Glutamatergic neuron (in vitro differentiated cells): ENCODE data around the gene MYO18B. TPM values are rescaled to one million over a fixed set of nuclear protein-coding genes. Genes with fewer than 3 reads are reported as not detected.

Source experiments
- DNase-seq: peaks from one replicate; pipeline ENCODE4 v3.0.0; 2022
- H3K27ac Mint-ChIP-seq: one replicate; pipeline ENCODE4 v1.8.0; 2020; ENCODE audit warnings: mild to moderate bottlenecking, mixed read lengths, inconsistent platforms; ENCODE audit not compliant: unreplicated experiment
- H3K27me3 Mint-ChIP-seq: one replicate; pipeline ENCODE4 v1.8.0; 2020; ENCODE audit warnings: mild to moderate bottlenecking, moderate library complexity, mixed read lengths, inconsistent platforms; ENCODE audit not compliant: unreplicated experiment
- H3K36me3 Mint-ChIP-seq: one replicate; pipeline ENCODE4 v1.8.0; 2020; ENCODE audit warnings: mild to moderate bottlenecking, mixed read lengths, inconsistent platforms; ENCODE audit not compliant: unreplicated experiment
- H3K4me1 Mint-ChIP-seq: one replicate; pipeline ENCODE4 v1.8.0; 2020; ENCODE audit warnings: mild to moderate bottlenecking, low read depth, mixed read lengths, inconsistent platforms; ENCODE audit not compliant: unreplicated experiment
- H3K4me3 Mint-ChIP-seq: one replicate; pipeline ENCODE4 v1.8.0; 2020; ENCODE audit warnings: mild to moderate bottlenecking, mixed read lengths, inconsistent platforms; ENCODE audit not compliant: unreplicated experiment
- H3K9me3 Mint-ChIP-seq: one replicate; pipeline ENCODE4 v1.8.0; 2020; ENCODE audit warnings: mild to moderate bottlenecking, moderate library complexity, mixed read lengths, inconsistent platforms; ENCODE audit not compliant: unreplicated experiment
- CTCF ChIP-seq: fragments of 200-600 bp; sonication (generic); IDR thresholded peaks from one replicate; pipeline ENCODE4 v1.5.0; 2021; ENCODE audit not compliant: partially characterized antibody, unreplicated experiment
- total RNA-seq: library from RNA; stranded (reverse); fragmentation: NEBNext Ultra II Directional; extraction: Animal tissue kit (Norgen Biotek cat#: 25700); gene quantifications from one replicate; pipeline ENCODE4 v1.2.1, GENCODE V29; 2021; ENCODE audit not compliant: unreplicated experiment

The MYO18B gene
- total RNA-seq, 1 donor from 2014 or later: 0.25 TPM

DNA sequence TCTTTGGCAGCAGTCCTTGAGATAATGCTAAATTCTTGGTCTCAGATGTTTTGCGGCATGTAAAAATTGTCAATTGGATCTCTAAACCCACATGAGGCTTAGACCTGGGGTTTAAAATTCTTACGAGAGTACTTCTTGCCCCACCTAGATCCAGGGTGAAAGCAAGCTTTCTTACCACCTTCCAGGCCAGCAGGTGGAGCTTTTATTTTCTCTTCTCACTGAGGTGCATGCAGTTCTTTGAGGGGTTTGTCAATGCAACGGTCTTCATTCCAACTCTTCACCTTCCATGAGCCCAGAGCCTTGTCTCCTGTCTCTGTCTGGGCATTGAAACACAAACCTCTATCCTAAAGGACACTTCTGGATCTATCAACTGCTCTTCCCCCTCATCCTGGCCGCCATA lies 154.1 kb downstream of the MYO18B start:
- DNase-seq: no peak
- no peak for TF ChIP-seq CTCF
- Mint-ChIP-seq H3K4me1 (peaks cover 6% of the 10 kb centered on the region), H3K27me3 (peaks cover 4% of the 10 kb centered on the region), H3K27ac (no peak overlapping the region), H3K4me3 (no peak overlapping the region), H3K9me3 (no peaks in the 10 kb centered on the region), H3K36me3 (no peaks in the 10 kb centered on the region)

DNA sequence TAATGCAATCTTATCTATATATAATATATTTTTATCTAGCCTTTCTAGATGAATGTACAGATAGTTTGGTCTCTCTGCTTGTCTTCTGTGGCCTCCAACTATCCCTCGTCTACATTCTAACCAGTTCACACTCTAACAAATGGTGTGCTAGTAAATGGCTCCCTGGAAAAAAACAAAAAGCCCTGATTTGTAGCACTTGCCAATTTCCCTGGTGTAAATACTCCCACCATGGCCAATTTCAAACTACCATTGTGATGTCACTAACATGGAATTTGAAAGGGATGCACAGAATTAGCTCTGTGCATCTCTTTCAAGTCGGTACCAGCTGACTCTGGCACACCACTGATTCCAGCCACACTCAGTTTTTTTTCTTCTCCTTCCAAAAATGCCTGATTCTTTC lies 154.6 kb downstream of the MYO18B start:
- Mint-ChIP-seq H3K4me1 (peaks cover 6% of the 10 kb centered on the region), H3K36me3 (no peaks in the 10 kb centered on the region), H3K27ac (no peak overlapping the region), H3K27me3 (peaks cover 4% of the 10 kb centered on the region), H3K9me3 (no peaks in the 10 kb centered on the region), H3K4me3 (no peak overlapping the region)
- TF ChIP-seq CTCF: no peak
- no peak for DNase-seq

DNA sequence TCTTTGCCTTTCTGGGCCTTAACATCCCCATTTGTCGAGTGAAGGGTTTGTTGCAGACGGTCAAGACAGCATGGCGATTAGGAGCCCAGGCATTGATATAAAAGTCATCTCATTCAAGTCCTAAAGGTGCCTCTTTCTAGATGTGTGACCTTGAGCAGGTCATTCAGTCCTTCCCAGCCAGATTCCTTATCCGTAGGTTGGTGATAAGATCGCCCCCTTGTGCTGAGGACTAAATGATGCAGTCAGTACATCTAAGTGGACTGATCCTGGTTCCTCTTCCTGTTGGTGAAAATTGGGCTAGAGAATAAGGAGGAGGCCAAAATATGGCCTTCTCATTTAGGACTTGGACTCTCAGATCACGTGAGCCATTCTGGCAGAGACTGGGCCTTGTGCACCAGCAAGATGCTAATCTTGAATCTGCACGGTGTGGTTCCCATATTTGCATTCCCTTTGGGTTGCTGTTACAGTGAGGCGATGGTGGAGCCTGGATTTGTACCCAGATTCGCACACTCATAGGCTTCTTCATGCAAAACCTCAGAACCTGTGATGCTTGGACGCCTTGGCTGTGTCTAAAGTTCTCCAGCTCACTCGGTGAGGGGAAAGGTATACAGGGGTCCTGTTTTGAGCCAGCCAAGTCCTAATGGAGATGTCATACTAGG lies 156.8 kb downstream of the MYO18B start:
- Mint-ChIP-seq H3K9me3 (no peaks in the 10 kb centered on the region), H3K27me3 (peaks cover under 1% of the 10 kb centered on the region), H3K4me3 (no peak overlapping the region), H3K27ac (no peak overlapping the region), H3K4me1 (peaks cover 3% of the 10 kb centered on the region), H3K36me3 (no peaks in the 10 kb centered on the region)
- TF ChIP-seq CTCF: peak; percentile 73
- DNase-seq: no peak

GRCh38 chr22:25899566-25899965 lies 157.6 kb downstream of the MYO18B start:
- Mint-ChIP-seq H3K36me3 (no peaks in the 10 kb centered on the region), H3K27me3 (no peaks in the 10 kb centered on the region), H3K9me3 (no peaks in the 10 kb centered on the region), H3K4me1 (peaks cover 3% of the 10 kb centered on the region), H3K27ac (no peak overlapping the region), H3K4me3 (no peak overlapping the region)
- DNase-seq: no peak
- no peak for TF ChIP-seq CTCF

- Mint-ChIP-seq H3K36me3 (no peaks in the 10 kb centered on the region), H3K27me3 (no peaks in the 10 kb centered on the region), H3K9me3 (no peaks in the 10 kb centered on the region), H3K4me1 (peaks cover 3% of the 10 kb centered on the region), H3K27ac (no peak overlapping the region), H3K4me3 (no peak overlapping the region)
- TF ChIP-seq CTCF: no peak
- DNase-seq: no peak
Observed at GRCh38 chr22:25900390-25900789, 158.4 kb downstream of the MYO18B start.
